ENCODE measurements around the gene ANKRA2.
A peak's percentile ranks its signal among the peaks of the same experiment; 100 is the strongest.

ANKRA2 gene

GRCh38 chr5:73558950-73559349, 6.5 kb downstream of the ANKRA2 start:
- no peak for TF ChIP-seq ZBTB7A (IDR thresholded peaks at IDR 0.05; ENCODE audit: low read depth)
- TF ChIP-seq RAD21 (IDR thresholded peaks at IDR 0.05; ENCODE audit: low read depth): 0 out of 2 replicates have a peak, but pooled peaks have one; percentile 4

GRCh38 chr5:73552642-73553041, 12.8 kb downstream of the ANKRA2 start:
- TF ChIP-seq MAX (IDR thresholded peaks at IDR 0.05) (no peak), TCF12 (IDR thresholded peaks at IDR 0.05; ENCODE audit: low read depth) (no peak), YY1 (IDR thresholded peaks at IDR 0.05; ENCODE audit: low read depth) (no peak), NFIC (IDR thresholded peaks at IDR 0.05) (no peak), FOXM1 (IDR thresholded peaks at IDR 0.05; ENCODE audit: borderline replicate concordance, low read depth) (no peak), CEBPB (IDR thresholded peaks at IDR 0.05) (no peak), ZBTB7A (IDR thresholded peaks at IDR 0.05; ENCODE audit: low read depth) (no peak), CREB1 (IDR thresholded peaks at IDR 0.05; ENCODE audit: low read depth) (no peak), EP300 (IDR thresholded peaks at IDR 0.05; ENCODE audit: borderline replicate concordance) (no peak), TAF1 (IDR thresholded peaks at IDR 0.05; ENCODE audit: low read depth) (no peak), REST (IDR thresholded peaks at IDR 0.05; ENCODE audit: low read depth) (no peak), TEAD4 (IDR thresholded peaks at IDR 0.05) (no peak)

- TF ChIP-seq EGR1 (IDR thresholded peaks at IDR 0.05): no peak
- TF ChIP-seq FOXM1 (IDR thresholded peaks at IDR 0.05; ENCODE audit: borderline replicate concordance, low read depth): no peak
- no peak for TF ChIP-seq NFIC (IDR thresholded peaks at IDR 0.05)
- TF ChIP-seq CREB1 (IDR thresholded peaks at IDR 0.05; ENCODE audit: low read depth): no peak
- no peak for TF ChIP-seq MAX (IDR thresholded peaks at IDR 0.05)
- no peak for TF ChIP-seq CEBPB (IDR thresholded peaks at IDR 0.05)
- no peak for TF ChIP-seq TAF1 (IDR thresholded peaks at IDR 0.05; ENCODE audit: low read depth)
- no peak for TF ChIP-seq ZBTB7A (IDR thresholded peaks at IDR 0.05; ENCODE audit: low read depth)
- no peak for TF ChIP-seq YY1 (IDR thresholded peaks at IDR 0.05; ENCODE audit: low read depth)
- no peak for TF ChIP-seq TCF12 (IDR thresholded peaks at IDR 0.05; ENCODE audit: low read depth)
- TF ChIP-seq EP300 (IDR thresholded peaks at IDR 0.05; ENCODE audit: borderline replicate concordance): no peak
- TF ChIP-seq TEAD4 (IDR thresholded peaks at IDR 0.05): no peak
- TF ChIP-seq REST (IDR thresholded peaks at IDR 0.05; ENCODE audit: low read depth): no peak
- no peak for TF ChIP-seq RAD21 (IDR thresholded peaks at IDR 0.05; ENCODE audit: low read depth)
- TF ChIP-seq USF1 (IDR thresholded peaks at IDR 0.05): no peak
These were observed 15.4 kb downstream of the ANKRA2 start for GRCh38 chr5:73550016-73550415.

GRCh38 chr5:73545403-73545779, 20.0 kb downstream of the ANKRA2 start:
- TF ChIP-seq RAD21 (IDR thresholded peaks at IDR 0.05; ENCODE audit: low read depth) (no peak), FOXM1 (IDR thresholded peaks at IDR 0.05; ENCODE audit: borderline replicate concordance, low read depth) (no peak), MAX (IDR thresholded peaks at IDR 0.05) (no peak), REST (IDR thresholded peaks at IDR 0.05; ENCODE audit: low read depth) (no peak), NFIC (IDR thresholded peaks at IDR 0.05) (no peak)

All from Ishikawa (cell line).